Fibroblast of skin of scalp (primary cell): ENCODE results near the gene FHL3.
"Not testable (repeated sequence)": the region's sequence is repeated elsewhere in the genome, so short reads cannot be mapped to it uniquely, and the experiment has no call there.

Source experiments
- DNase-seq: peaks from one replicate; pipeline ENCODE4 v3.0.0-alpha.2; 2013

The FHL3 gene

DNA sequence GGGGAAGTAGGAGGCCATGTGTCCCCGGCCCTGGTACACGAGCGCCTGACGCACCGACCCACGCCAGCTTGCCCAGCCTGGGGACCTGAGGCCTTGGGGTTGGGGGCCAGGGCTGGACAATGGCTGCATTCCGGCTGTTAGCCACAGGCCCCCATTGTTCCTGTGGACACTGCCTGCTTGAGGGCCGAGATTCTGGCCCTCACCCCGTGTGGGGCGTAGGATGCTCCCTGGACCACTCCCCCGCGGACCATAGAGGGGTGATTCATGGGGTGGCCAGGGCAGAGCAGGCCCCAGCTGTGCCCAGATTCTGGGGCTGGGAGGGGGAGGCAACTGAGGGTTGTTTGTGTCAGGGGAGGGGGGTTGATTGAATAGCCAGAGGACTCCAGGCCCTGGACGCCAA lies 29.6 kb upstream of the FHL3 start:
- no peak for DNase-seq

DNA sequence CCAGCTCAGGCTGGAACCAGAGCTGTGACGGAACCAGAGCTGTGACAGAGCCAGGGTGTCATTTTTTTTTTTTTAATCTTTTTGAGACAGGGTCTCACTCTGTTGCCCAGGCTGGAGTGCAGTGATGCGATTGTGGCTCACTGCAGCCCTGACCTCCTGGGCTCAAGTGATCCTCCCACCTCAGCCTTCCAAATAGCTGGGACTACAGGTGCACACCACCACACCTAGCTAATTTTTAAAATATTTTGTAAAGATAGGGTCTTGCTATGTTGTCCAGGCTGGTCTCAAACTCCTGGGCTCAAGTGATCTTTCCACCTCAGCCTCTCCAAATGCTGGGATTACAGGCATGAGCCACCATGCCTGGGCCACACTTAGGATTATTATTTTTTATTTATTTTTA lies 27.7 kb upstream of the FHL3 start:
- not testable (repeated sequence) for DNase-seq

DNA sequence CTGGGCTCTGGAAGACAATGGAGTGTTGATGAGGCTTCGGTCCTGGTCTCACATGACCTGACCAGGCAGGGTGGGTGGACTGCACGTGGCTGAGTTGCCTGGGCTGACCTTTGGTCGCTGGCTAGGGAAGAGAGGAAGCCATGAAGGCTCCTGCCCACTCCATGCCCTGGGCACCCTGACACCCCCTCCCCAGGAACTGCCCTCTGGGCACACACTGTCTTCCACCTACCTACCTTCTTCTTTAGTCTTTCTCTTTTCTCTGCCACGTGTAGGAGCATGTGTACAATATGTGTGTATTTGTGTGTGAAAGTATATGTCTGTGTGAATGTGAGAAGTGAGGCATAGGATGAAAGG lies 26.2 kb upstream of the FHL3 start:
- no peak for DNase-seq

DNA sequence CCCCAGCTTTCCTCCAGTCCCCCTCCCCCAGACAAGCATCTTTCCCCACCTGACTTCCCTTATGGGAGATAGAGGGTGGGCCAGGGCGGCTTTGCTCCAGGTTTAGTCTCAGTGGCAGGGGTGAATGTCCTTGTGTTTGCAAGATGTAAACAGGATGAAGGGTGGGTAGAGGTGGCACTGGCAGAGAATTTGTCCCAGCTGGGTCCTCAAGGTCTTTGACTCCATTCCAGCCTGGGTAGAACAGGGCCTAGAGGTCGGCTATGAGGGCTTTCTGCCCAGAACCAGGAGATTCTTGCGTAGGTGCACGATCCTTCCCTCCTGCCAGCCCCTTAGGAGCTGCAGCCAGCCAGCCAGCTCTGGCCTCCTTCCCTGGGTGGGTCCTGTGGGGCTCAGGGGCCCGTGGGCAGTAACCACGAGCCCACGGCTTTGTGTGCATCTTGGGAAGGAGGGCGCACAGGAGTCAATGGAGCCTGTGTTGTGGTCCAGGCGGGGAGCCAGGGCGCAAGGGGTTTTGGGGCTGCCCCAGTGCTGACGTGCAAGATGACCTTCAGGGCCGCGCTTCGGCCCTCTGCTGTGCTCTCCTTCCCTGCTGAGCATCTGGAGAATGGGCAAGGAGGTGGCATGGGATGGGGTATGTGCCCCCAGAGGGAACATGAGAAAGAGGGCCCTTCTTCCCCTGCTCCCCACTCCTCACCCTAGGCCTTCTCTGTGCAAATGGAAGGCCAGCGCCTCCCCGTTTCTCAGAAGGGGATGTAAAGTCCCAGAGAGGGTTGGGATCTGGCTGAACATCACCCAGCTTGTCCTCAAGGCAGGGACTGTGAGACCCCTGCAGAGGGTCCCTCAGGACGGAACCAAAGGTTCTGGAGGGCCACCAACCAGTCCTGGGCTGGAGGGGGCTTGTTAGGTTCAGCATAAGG lies 25.5 kb upstream of the FHL3 start:
- DNase-seq: no peak

DNA sequence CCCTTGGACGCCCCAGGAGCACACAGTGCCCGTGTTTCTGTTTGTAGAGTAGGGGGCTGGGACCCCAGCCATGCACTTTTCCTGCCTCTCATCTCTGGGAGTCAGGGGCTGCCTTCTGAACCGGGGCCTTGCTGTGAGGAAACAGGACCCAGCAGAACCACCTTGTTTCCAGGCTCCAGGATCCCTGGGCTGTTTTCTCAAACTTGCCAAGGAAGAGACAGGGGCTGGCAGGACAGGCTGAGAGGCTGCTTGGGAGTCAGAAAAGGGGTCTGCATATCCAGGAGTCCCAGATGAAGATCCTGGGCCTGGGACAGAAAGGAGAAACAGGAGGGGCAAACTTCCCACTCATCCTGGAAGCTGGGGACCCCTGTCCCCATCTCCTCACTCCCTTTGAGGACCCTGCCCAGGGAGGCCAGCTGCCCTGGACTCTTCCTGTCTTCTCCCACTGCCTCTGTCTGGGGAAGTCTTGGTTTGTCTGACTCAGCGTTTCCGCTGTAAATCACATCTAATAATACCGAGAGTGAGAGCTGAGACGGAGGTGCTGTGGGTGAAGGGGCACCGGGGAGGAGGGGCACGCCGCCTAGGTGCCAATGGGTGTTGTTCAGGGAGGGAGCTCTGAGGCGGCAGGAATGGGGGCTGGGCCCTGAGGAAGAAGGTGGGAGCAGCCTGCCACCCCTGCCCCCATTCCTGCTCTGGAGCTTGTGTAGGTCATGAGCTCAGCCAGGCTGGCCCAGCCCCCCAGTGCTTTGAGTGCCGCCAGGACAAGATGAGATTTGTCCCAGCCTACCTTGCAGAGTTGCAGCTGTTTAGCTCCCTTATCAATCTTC lies 24.6 kb upstream of the FHL3 start:
- peak; percentile 66 for DNase-seq

DNA sequence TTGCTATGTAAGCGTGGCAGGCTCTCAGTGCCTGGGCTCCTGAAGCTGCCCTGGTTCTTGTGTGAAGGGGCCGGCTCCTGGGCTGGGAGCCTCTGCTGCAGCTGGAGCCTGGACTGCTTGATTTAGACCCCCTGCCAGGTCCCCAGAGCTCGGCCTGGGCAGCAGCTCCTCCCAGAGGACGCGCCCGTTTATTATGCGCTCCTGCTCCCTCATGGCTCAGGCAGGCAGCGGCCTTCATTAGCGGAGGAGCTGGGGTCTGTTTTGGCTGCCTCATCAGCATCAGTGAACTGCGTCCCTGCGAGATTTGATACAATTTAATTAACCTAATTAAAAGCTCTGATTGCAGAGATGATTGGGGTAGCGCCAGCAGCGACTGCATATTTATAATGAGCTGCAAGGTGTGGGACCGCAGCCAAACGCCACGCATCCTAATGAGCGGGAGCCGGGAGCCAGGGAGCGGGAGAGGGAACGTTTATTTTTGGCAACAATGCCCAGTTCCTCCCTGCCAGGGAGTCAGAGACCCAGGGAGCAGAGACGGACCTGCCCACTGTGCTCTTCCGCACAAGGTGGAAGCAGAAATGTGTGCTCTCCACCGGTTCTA lies 23.9 kb upstream of the FHL3 start:
- DNase-seq: peak; percentile 53

DNA sequence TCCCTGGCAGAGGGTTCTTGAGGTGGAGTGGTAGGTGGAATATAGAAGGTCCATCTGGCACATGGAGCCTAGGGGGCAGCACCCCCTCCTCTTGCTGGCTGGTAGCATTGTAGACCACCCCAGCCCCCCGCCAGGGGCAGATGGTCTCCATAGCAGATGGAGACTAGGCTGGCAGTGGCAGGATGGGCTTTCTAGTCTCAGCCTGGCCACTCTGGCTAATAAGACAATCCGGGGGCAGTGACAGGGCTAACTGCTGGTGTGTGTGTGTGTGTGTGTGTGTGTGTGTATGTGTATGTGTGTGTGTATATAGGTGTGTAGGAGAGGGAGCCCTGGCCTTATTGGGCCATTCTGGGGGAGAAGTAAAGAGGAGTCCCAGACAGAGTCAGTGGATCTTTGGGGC lies 23.4 kb upstream of the FHL3 start:
- DNase-seq: no peak

DNA sequence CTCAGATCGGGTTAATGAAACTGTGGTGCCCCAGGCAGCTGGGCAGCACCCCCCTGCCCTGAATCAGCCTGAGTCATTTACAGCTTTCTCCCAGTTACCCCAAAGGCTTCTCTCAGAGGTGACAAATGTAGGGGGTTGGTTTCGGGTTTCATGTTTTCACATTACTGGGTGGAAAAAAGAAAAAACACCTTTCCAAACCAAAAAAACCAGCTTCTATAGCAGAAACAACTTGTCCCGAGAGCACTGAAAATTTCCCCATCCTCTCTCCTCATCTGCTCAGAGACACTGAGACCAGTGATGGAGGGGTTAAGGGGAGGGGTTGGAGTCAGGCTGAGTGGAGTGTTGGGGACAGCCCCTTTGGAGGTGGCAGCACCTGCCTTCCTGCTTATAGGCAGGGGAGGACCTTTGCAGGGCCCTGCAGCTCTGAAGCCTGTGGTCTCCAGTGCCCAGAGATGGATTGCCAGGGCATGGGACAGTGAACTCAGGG lies 22.8 kb upstream of the FHL3 start:
- no peak for DNase-seq

DNA sequence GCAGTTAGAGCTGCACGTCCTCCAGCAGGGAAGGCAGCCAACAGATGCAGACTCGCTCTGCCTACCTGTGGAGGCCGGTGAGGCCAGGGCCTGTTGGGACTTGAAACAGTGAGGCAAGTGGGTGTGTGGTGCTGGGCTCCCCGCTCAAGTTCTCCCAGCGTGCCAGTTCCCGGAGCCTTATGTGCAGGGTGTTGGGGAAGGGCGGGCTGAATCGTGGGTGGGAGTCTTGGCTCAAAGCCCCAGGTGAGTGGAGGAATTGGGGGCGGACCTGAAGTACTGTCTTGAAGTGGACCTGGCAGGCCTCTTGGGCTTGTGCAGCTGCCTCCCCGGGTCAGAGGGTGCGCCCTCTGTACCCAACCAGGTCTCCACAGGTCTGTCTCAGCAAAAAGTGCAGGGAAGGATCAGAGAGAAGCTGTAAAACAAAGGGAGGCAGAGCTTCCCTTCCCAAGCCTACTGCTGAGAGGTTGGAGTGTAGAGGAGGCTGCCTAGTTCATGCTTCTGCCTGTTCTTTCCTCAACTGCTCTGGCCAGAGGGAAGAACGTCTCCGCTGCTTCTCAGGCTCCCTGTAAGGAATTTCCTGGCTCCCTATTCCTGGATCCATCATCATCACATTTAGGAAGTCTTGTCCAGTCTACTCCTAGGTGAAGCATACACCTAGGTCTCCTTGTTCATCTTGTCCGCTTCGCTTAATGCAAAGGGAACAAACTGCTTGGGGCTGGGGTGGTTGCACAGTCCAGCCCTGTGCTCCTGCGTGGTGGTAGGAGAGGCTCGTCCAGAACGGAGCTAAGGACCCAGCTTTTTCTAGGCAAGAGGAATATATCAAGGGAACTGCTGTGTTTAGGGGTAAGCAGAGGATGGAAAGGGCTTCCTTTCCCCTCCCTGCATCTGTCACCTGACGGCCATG lies 22.1 kb upstream of the FHL3 start:
- no peak for DNase-seq

DNA sequence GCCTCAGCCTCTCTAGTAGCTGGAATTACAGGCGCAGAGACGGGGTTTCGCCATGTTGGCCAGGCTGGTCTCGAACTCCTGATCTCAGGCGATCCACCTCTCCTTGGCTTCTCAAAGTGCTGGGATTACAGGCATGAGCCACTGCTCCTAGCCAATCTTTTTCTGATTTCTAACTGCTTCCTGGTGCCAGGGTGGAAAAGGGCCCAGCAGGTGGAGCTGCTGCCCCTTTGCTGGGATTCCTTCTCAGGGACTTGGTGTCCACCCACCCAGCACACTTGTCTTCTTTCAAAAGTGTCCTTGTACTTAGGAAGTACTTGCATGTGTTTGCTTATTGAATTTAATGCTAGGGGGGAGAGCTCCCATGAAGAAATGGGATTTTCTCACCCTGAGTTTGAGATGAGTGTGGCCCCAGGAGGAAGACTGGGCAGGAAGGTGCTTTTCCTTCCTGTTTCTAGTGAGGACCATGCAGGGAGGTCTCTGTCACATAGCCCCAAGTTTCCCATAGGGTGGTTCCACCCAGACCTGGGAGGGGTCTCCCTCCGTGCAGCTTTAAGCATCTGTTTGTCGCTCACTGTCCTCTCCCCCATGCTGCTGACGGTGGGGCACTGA lies 21.4 kb upstream of the FHL3 start:
- peak; percentile 67 for DNase-seq

DNA sequence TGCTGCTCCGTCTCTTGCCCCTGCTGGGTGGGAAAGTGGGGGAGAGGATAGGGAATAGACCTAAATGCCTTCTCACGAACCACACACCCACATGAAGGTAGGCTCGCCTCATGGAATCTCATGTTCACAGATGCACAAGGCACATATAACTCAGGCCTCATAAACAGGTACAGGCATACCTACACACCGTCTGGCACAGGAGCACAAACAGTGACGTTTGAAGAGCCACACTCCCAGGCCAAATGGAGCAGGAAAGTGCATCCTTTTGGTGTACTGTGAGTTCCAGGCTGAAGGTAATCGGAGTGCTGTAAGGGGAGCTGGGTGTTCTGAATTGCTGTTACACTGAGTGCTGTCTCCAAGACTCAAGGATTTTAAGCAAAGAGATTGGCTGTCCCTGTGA lies 20.4 kb upstream of the FHL3 start:
- no peak for DNase-seq

DNA sequence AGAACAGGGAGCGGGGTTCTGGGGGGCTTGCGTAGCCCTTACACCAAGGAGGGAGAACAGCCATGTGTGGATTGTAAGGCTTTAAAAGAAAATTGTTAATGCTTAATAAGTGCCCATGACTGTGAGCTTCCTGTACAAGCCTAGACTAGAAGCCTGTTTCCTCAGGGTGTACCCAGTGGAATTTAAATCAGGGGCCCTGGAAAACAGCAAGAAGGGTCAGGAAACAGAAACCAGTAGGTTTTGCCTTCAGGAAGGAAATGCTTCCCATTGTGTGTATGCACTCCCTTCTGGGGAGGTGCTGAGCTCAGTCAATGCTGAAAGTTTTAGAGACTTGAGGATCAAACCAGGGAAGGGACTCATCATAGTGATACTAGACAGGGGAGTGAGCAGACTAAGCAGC lies 19.9 kb upstream of the FHL3 start:
- no peak for DNase-seq

DNA sequence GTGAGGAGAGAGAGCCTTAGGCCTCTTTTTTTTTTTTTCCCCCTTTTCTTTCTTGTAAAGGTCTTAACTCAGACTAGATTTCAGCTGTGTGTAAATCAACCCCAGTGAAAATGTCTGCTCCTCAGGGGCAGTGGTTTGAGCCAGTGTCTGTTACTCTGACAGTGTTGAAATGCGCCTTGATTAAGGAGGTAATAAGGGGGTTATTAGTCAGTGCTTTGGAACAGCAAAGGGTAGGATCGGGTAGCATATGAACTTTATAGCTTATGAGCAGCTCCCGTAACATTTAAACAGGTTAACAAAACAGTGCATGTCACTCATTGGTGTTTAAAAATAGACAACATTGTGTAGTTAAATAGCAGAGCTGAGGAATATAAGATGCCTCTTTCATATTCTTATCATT lies 17.5 kb upstream of the FHL3 start:
- no peak for DNase-seq

DNA sequence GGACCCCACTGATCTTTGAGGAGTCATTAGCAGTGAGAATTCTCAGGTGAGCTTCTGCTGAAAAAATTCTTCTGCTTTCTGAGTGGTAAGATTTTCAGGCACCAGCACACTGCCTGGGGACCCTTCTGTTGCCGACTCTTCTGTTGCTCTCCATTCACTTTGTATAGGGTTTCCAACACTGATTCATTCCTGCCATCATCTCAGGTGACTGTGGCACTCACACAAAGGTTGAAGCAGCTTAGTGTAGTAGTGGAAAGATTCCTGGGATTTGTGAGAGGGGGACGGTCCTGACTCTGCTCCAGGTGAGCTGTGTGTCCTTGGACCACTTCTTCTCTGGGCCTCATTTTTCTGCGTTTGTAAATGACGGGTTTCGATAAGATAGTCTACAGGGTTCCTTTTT lies 16.7 kb upstream of the FHL3 start:
- no peak for DNase-seq

DNA sequence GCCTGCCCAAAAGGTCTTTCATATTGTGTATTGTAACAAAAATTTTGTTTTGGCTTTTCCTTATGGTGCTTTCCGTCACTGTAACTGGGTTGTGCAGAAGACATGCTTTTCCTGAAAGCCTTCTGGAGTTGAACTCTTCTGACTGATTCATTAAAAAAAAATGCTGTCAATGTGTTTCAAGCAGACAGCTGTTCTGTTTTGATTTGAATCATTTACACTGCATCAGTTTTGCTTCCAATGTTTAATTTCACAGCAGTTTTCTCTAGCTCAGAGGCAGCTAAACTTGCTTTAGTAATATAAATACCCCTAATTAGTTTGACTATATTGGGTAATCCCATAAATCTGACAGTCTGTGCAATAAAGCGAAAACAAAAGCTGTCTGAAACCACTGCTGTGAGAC lies 15.1 kb upstream of the FHL3 start:
- DNase-seq: peak; percentile 19

DNA sequence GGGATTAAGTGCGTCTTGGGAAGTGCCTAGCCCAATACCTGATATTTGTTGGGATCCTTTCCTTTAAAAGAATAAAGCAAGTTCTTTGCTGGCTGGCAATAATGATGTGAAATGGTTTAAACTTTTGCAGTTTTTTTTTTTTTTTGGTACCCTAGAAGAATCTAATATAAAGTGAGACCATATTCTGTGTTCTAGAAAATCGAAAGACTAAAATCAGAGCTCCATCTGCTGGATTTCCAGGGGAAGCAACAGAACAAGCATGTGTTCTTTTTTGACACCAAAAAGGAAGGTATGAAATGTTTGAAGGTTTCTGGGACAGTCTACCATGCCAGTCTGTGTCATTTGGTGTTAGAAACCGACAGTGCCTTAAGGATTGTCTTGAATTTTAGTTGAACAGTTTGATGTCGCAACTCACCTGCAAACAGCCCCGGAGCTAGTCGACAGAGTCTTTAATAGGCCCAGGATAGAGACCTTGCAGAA lies 13.6 kb upstream of the FHL3 start:
- peak; percentile 59 for DNase-seq

DNA sequence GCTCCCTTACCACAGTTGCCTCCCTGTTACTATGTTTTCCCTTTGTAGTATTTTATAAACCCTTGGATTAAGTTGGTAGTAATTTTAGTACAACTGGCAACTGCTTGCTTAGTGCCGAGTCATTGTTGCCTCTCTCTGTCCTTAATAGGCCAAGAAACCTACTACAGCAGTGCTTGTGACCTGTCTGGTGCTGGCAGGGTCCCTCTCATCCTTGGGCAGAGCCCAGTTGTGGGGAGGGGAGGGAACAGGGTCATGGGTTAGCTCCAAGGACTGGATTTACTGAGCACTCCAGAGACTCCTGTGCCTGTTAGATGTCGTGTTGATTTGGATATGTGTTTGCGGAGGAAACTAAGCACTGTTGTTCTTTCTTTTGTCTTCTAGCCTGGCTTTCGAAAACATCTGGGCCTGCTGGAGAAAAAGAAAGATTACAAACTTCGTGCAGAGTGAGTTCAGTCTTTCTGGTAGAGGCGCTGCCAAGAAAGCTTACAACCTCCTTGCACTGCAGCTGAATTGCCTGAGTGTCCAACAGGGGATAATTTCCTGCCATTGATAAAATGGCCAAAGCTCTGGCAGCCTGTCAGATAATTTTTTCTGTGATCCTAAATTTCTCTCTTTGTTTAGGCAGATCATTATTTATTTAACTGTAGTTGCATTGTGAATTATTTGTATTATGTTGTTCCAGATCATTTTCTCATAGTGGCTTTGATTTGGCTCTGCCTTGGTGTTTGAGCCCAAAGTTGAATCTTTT lies 10.8 kb upstream of the FHL3 start:
- DNase-seq: no peak

DNA sequence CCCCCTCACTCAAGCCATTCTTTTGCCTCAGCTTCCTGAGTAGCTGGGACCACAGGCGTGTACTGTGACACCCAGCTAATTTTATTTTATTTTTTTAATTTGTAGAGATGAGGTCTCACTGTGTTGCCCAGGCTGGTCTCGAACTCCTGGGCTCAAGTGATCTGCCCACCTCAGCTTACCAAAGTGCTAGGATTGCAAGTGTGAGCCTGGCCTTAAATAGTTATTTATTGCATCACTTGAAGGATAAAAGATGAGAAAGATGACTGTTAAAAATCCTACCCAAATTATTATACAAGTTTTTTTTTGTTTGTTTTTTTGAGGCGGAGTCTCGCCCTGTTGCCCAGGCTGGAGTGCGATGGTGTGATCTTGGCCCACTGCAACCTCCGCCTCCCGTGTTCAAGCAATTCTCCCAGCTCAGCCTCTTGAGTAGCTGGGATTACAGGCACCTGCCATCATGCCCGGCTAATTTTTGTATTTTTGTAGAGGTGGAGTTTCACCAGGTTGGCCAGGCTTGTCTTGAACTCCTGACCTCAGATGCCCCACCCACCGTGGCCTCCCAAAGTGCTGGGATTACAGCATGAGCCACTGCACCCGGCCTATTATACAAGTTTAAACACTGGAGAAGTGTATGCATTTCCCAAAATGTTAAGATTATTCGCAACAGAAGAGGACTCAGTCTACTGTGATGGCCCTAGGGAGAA lies 9.6 kb upstream of the FHL3 start:
- no peak for DNase-seq

DNA sequence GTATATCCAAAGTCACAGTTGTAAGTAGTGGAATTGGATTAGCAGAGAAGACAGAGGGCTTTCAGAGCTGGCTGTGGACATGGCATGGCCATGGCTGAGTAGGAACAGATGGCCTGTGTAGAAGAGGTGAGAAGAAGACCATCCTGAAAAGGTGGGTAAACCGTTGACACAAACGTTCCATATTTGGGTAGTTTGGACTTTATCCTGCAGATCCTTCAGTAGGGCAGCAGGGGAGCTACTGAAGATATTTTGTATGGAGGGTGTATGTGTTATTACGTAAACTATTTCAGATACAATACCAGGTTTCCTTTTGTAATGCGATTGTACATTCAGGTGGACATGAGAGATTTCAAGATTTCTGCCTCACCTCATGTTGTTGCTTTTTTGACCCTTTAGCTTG lies 8.9 kb upstream of the FHL3 start:
- DNase-seq: no peak

DNA sequence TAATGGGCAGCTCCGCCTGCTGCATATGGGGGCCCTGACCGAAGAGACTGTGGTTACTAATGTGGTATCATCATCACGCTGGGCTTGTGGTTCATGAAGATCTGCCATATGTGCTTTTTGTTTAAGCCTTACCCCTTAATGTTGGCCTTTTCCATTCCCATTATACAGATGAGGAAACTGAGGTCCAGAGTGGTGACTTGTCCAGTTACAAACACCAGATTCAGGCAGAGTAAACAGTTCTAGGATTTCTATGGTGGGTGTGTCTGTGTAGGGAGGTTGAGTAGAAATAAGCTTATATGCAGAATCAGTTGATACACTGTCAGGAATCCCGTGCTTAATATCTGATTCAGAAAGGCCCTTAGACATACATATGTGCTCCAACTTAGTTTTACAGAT lies 7.9 kb upstream of the FHL3 start:
- DNase-seq: no peak
